Activated CD4-positive, alpha-beta T cell treated with anti-CD3 and anti-CD28 coated beads, Interleukin-2, amount 10 ng/mL, durations not matched to agents 24 days and 14 days (primary cell): ENCODE measurements around the gene CELF2. TPM values are rescaled to one million over a fixed set of nuclear protein-coding genes. Genes with fewer than 3 reads are reported as not detected.

Source experiments
- DNase-seq: peaks from one replicate; pipeline ENCODE4 v3.0.0; 2022
- H3K27ac Mint-ChIP-seq: one replicate; pipeline ENCODE4 v1.8.0; 2022; ENCODE audit warnings: mild to moderate bottlenecking, mixed read lengths
- H3K27me3 Mint-ChIP-seq: one replicate; pipeline ENCODE4 v1.8.0; 2022; ENCODE audit warnings: mixed read lengths
- H3K36me3 Mint-ChIP-seq: one replicate; pipeline ENCODE4 v1.8.0; 2022; ENCODE audit warnings: low read depth, mild to moderate bottlenecking, mixed read lengths
- H3K4me1 Mint-ChIP-seq: one replicate; pipeline ENCODE4 v1.8.0; 2021; ENCODE audit warnings: mixed read lengths
- H3K4me3 Mint-ChIP-seq: one replicate; pipeline ENCODE4 v1.8.0; 2022; ENCODE audit warnings: mild to moderate bottlenecking, moderate library complexity, mixed read lengths
- H3K9me3 Mint-ChIP-seq: one replicate; pipeline ENCODE4 v1.8.0; 2021; ENCODE audit warnings: mixed read lengths
- intact Hi-C: fragments of 100-400 bp; cut with micrococcal nuclease; formaldehyde crosslinking; loops from one replicate; pipeline ENCODE4 v1.15.1; 2023
- total RNA-seq: library from RNA; stranded (reverse); gene quantifications from 2 replicates; pipeline ENCODE4 v1.2.3, GENCODE V29; 2022

The CELF2 gene
- total RNA-seq, 1 donor from 2014 or later: 95.5 TPM

- H3K27ac Mint-ChIP-seq: no peak overlapping the region
- H3K9me3 Mint-ChIP-seq: no peaks in the 10 kb centered on the region
- DNase-seq: no peak
- H3K27me3 Mint-ChIP-seq: peaks cover 86% of the 10 kb centered on the region
- intact Hi-C loops: no loop called here
- peaks cover 5% of the 10 kb centered on the region for H3K4me1 Mint-ChIP-seq
- no peak overlapping the region for H3K4me3 Mint-ChIP-seq
- no peaks in the 10 kb centered on the region for H3K36me3 Mint-ChIP-seq
Measured at GRCh38 chr10:11010582-11010981, 7.1 kb upstream of the CELF2 start.

GRCh38 chr10:11011436-11011835 is 6.2 kb upstream of the CELF2 start:
- H3K36me3 Mint-ChIP-seq: no peaks in the 10 kb centered on the region
- DNase-seq: no peak
- intact Hi-C loops: no loop called here
- peaks cover 81% of the 10 kb centered on the region for H3K27me3 Mint-ChIP-seq
- no peaks in the 10 kb centered on the region for H3K9me3 Mint-ChIP-seq
- peaks cover 5% of the 10 kb centered on the region for H3K4me1 Mint-ChIP-seq
- H3K27ac Mint-ChIP-seq: no peak overlapping the region
- no peak overlapping the region for H3K4me3 Mint-ChIP-seq

DNA sequence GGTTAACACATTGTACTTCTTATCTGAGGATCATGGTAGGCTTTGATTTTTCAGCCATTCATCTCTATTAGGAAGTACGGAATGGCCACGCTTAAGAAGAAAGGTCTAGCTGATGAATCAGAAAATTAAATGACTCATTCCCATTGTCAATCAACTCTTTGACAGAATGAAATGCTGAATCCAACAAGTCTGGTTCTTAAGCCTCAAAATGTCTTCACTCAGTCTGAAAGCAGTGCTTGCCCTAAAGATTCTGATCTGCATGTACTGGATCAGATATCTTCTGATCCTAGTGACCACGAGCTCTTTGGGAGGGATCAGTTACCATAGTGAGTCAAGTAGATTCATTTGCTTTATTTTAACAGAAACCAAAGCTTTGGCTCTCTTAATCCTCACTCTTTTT is 5.7 kb upstream of the CELF2 start:
- intact Hi-C loops: no loop called here
- H3K4me1 Mint-ChIP-seq: peaks cover 6% of the 10 kb centered on the region
- H3K27ac Mint-ChIP-seq: no peak overlapping the region
- H3K27me3 Mint-ChIP-seq: peaks cover 81% of the 10 kb centered on the region
- no peak overlapping the region for H3K4me3 Mint-ChIP-seq
- DNase-seq: no peak
- no peaks in the 10 kb centered on the region for H3K36me3 Mint-ChIP-seq
- H3K9me3 Mint-ChIP-seq: no peaks in the 10 kb centered on the region

DNA sequence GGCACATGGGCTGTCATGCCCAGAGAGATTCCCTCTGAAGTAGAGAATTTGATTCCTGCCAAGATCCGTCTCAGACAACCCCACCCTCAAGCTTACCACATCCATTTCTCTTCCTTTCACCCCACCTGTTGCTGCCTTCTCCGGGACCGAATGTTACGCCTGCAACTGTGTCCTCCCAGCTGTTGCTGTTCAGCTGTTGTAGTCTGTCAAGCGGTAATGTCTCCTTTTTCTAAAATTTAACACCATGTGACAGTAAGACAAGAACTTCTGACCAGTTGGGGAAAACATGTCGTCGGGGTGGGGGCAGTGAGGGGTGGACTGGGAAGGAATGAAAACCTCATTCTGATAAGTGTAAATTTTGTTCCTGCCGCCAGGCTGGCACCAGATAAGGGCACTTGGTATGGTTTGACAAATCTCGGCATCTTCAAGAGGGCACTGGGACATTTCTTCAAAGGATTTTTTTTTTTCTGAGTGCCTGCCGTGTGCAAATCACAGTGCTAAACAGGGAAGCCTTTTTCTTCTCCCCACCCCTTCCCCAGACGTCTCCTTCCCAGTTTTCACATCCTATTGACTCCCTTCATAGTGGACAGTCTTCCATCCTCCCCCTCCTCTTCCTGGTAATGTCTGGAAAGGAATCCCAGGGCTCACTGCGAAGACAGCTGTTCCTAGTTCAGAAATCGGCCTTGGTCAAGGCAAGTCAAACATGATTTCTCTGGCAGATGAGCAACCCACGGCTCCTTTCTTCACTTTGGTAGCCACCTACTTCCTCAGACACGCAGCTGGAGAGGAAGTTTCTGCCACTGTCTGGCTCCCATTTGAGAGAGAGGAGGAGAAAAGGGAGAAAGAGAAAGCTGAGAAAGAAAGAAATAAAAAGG is 5.0 kb upstream of the CELF2 start:
- Mint-ChIP-seq H3K9me3 (no peaks in the 10 kb centered on the region), H3K36me3 (no peaks in the 10 kb centered on the region), H3K27ac (no peak overlapping the region), H3K27me3 (peaks cover 82% of the 10 kb centered on the region), H3K4me1 (peaks cover 10% of the 10 kb centered on the region), H3K4me3 (no peak overlapping the region)
- intact Hi-C loops: no loop called here
- no peak for DNase-seq

DNA sequence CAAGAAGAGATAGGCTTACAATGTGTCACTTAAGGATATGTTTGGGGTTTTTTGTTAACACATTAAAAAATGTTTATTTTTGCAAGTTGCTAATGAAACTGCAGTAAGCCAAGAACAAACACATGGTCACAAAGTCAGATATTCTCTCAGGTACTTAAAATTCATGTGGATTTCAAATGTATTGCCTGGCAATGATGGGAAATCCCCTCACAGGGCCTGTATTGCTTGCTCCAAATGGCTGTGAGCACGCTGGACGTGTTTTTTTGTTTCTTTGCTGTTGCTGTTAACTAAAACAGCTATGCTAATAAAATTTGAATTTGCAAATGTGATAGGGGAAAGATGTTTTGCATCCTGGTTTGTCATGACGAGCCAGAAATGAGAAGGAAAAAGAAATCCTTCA is 3.8 kb upstream of the CELF2 start:
- Mint-ChIP-seq H3K36me3 (no peaks in the 10 kb centered on the region), H3K27ac (no peak overlapping the region), H3K9me3 (no peaks in the 10 kb centered on the region), H3K4me3 (no peak overlapping the region), H3K4me1 (peaks cover 13% of the 10 kb centered on the region), H3K27me3 (peaks cover 73% of the 10 kb centered on the region)
- DNase-seq: no peak
- intact Hi-C loops: no loop called here

DNA sequence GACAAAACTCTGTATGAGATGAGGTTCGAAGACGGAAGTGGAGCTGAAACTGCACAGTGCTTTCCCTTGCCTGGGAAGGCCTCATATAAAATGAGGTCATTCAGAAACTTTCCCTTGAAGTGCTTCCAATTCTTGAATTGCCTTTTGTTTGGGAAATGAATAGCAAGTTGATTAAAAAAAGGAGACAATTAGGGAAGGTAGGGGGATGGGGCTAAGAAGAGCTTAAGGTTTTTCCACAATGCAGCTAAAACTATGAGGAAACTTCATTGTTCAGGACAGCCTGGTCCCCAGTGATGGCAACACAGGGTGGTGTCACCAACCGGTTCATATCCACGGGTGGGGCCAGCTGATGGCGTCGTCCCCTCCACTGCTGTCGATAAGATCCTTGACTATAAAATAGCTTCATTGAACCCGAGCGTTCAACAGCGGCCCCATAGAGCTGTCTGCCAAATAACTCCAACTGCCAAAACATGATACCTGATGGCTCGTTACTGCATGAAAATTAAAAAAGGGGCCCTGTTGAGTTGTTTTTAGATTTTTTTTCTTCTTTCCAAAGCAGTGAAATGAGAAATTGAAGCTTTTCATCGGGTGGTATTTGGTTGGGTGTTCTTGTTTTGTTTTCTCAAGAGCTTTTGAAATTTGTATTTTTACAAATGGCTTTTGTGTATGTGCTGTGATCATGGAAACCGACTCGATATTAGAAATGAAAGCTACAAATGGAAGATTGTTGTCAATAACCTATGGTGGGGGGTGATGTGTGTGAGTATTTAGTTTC is 2.8 kb upstream of the CELF2 start:
- no peaks in the 10 kb centered on the region for H3K36me3 Mint-ChIP-seq
- H3K27ac Mint-ChIP-seq: no peak overlapping the region
- H3K4me1 Mint-ChIP-seq: peaks cover 15% of the 10 kb centered on the region
- no peak for DNase-seq
- peaks cover 75% of the 10 kb centered on the region for H3K27me3 Mint-ChIP-seq
- H3K4me3 Mint-ChIP-seq: no peak overlapping the region
- no peaks in the 10 kb centered on the region for H3K9me3 Mint-ChIP-seq
- intact Hi-C loops: loop anchor here (5.0 kb wide), 2 partner anchors 152 to 257 kb away; no protein-coding TSS in a partner anchor

GRCh38 chr10:11015446-11015934 is 2.2 kb upstream of the CELF2 start:
- no peak for DNase-seq
- H3K27ac Mint-ChIP-seq: no peak overlapping the region
- no peak overlapping the region for H3K4me3 Mint-ChIP-seq
- intact Hi-C loops: loop anchor here (5.0 kb wide), 2 partner anchors 152 to 257 kb away; no protein-coding TSS in a partner anchor
- H3K27me3 Mint-ChIP-seq: peaks cover 79% of the 10 kb centered on the region
- no peaks in the 10 kb centered on the region for H3K9me3 Mint-ChIP-seq
- H3K36me3 Mint-ChIP-seq: no peaks in the 10 kb centered on the region
- peaks cover 15% of the 10 kb centered on the region for H3K4me1 Mint-ChIP-seq

DNA sequence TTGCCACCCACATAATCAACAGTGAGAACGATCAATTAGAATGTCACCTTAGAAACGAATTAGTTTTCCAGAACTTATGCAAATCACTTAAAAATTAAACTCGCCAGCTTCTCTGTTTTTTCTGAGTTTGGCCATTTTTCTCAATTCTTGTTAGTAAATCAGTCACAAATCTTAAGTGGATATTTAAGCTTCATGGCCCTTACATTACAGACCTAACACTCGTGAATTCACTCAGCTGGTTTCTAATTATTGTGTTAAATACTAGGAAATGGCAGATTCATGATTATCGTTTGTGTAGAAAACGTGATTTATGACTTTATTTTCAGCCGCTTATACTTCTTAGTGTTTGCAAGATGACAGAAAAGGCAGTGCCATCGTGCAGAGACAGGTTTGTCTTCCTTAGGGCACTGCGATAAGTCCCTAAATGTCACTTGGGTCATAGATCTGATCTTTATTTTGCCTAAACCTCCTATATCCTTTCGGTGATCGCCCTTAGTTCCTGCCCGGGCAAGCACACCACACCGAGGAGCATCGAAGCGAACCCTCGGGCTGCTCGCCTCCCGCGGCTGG is 587 bp upstream of the CELF2 start:
- Mint-ChIP-seq H3K27me3 (peaks cover 78% of the 10 kb centered on the region), H3K4me1 (peaks cover 15% of the 10 kb centered on the region), H3K27ac (peak overlapping the region; percentile 18), H3K9me3 (no peaks in the 10 kb centered on the region), H3K4me3 (peak overlapping the region; percentile 70), H3K36me3 (no peaks in the 10 kb centered on the region)
- intact Hi-C loops: loop anchor here (5.0 kb wide), 2 partner anchors 150 to 255 kb away; no protein-coding TSS in a partner anchor
- DNase-seq: no peak

GRCh38 chr10:11018432-11018841 is 765 bp downstream of the CELF2 start:
- H3K36me3 Mint-ChIP-seq: no peaks in the 10 kb centered on the region
- peak; percentile 60 for DNase-seq
- H3K27me3 Mint-ChIP-seq: peaks cover 78% of the 10 kb centered on the region
- H3K27ac Mint-ChIP-seq: peak overlapping the region; percentile 27
- intact Hi-C loops: loop anchor here (5.0 kb wide), 2 partner anchors 149 to 254 kb away; no protein-coding TSS in a partner anchor
- peak overlapping the region; percentile 74 for H3K4me3 Mint-ChIP-seq
- H3K4me1 Mint-ChIP-seq: peaks cover 10% of the 10 kb centered on the region
- H3K9me3 Mint-ChIP-seq: no peaks in the 10 kb centered on the region

DNA sequence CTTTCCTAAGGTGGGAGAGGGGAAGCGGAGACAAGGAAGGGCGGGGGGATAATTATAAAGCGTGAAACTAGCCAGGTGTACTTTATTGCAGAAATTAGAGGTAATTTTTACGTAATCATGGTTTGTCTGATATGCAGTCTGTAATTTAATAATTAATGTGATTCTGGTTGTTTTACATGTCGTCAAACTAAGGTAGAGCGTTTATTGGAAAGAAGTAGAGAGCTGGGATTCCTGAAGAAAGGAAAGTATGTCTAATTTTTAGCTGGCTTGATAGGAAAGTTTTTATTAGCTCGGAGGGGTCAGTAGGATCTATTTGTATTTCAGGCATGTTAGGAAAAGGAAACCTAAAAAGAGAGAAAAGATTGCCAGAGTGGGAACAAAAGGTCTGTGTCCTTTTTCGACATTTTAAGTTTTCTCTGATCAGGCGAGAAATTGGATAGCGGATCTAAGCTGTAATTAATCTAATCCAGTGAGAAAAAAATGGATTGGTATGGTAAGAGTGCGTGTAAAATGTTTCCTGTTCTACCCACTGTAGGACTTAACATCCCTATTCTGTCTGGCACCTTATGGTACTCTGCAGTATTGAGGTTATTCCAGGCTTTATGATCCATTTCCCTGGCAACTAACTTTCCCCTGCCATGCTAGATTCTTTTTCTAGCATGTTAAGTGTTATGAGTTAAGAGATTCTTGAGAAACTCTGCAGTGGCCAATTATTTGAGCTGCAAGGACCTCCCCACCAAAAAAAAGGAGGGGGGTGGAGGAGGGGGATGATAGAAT is 1.4 kb downstream of the CELF2 start:
- Mint-ChIP-seq H3K27ac (peak overlapping the region; percentile 27), H3K4me3 (peak overlapping the region; percentile 74), H3K27me3 (peaks cover 76% of the 10 kb centered on the region), H3K36me3 (no peaks in the 10 kb centered on the region), H3K9me3 (no peaks in the 10 kb centered on the region), H3K4me1 (peaks cover 10% of the 10 kb centered on the region)
- intact Hi-C loops: loop anchor here (5.0 kb wide), 2 partner anchors 148 to 253 kb away; no protein-coding TSS in a partner anchor
- DNase-seq: no peak

DNA sequence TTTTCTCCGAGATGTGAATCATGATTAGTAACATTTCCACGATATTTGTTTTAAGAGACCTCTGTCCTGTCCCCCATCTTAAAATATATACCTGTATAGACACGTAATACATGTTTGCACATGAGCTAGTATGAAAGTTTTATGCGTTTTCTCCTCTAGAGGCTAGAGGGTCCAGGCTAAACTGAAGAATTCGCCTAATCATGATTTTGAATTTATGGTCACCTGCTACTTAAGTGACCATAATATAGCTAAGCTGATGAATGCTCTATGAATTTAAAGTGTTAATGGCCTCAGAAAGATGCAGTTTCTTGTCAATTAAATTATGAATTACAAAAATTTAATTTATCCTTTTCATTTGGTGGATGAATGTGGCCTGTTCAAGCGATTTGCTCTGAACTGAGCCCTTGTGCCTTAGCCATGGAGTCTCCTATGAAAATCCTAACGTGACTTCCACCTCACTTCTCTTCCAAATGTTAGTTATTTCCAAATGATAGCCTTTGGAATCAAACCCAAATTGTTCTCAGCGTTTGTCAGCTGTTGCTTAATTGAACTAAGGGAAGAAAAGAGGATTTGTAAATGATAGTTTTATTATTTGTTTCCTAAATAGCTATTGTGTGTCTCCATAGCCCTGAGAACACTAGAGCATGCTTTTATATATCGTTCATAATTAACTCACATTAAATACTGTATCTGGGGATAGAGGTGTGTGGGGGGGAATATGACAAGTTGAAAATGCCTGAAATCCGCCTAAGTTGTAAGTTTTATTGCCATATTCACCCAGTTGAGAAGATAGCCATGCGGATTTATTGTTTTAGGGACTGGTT is 2.3 kb downstream of the CELF2 start:
- Mint-ChIP-seq H3K27me3 (peaks cover 72% of the 10 kb centered on the region), H3K27ac (no peak overlapping the region)
- intact Hi-C loops: loop anchor here (5.0 kb wide), 2 partner anchors 147 to 252 kb away; no protein-coding TSS in a partner anchor

DNA sequence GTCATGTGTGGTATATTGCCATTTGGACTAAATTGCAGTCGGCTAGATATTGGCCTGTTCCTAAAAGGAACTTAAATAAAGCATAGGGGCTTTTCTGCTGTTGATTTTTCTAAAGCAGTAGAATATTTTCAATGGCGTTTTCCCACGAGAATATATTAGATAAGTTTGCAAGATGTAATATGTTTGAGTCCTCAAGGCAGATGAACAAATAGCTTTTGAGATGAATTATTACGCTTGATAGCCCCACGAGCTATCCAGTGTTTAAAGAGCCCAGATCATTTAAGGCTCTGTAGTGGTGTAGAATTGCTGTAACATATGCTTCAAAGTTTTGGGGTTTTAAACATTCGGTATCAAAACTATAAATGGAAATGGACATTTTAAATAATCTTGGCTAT is 2.9 kb downstream of the CELF2 start:
- peaks cover 70% of the 10 kb centered on the region for H3K27me3 Mint-ChIP-seq
- intact Hi-C loops: no loop called here
- no peak overlapping the region for H3K4me3 Mint-ChIP-seq
- no peak overlapping the region for H3K27ac Mint-ChIP-seq
- no peak for DNase-seq
- no peaks in the 10 kb centered on the region for H3K36me3 Mint-ChIP-seq
- no peaks in the 10 kb centered on the region for H3K9me3 Mint-ChIP-seq
- H3K4me1 Mint-ChIP-seq: peaks cover 10% of the 10 kb centered on the region

More for the DNA sequence above, 2.3 kb downstream of the CELF2 start:
- H3K4me3 Mint-ChIP-seq: peak overlapping the region; percentile 26
- H3K4me1 Mint-ChIP-seq: peaks cover 10% of the 10 kb centered on the region
- no peak for DNase-seq
- H3K9me3 Mint-ChIP-seq: no peaks in the 10 kb centered on the region
- H3K36me3 Mint-ChIP-seq: no peaks in the 10 kb centered on the region
